Mucosa of stomach (tissue), 1 donor: Measurements from ENCODE around the gene CEP57L1.

Source experiments
- H3K27me3 ChIP-seq: one replicate; pipeline ENCODE4 v1.7.0; 2013; ENCODE audit warnings: mild to moderate bottlenecking, low read length; ENCODE audit not compliant: control insufficient read depth, insufficient read depth
- H3K36me3 ChIP-seq: one replicate; pipeline ENCODE4 v1.7.0; 2013; ENCODE audit warnings: low read length; ENCODE audit not compliant: control insufficient read depth, insufficient read depth
- H3K4me1 ChIP-seq: one replicate; pipeline ENCODE4 v1.7.0; 2013; ENCODE audit warnings: mild to moderate bottlenecking, low read length; ENCODE audit not compliant: control insufficient read depth, insufficient read depth
- H3K4me3 ChIP-seq: one replicate; pipeline ENCODE4 v1.7.0; 2013; ENCODE audit warnings: low read length
- H3K9ac ChIP-seq: one replicate; pipeline ENCODE4 v1.7.0; 2013; ENCODE audit warnings: mild to moderate bottlenecking, low read length, moderate library complexity
- H3K9me3 ChIP-seq: one replicate; pipeline ENCODE4 v1.7.0; 2013; ENCODE audit warnings: mild to moderate bottlenecking, low read length, moderate library complexity; ENCODE audit not compliant: control insufficient read depth
- donor health status: Pancreatic carcinoma.

The CEP57L1 gene

GRCh38 chr6:109058620-109059019 lies 36.7 kb upstream of the CEP57L1 start:
- no peak overlapping the region for H3K4me3 ChIP-seq
- H3K36me3 ChIP-seq: no peaks in the 10 kb centered on the region
- H3K9ac ChIP-seq: no peak overlapping the region
- no peaks in the 10 kb centered on the region for H3K27me3 ChIP-seq
- H3K4me1 ChIP-seq: peaks cover 25% of the 10 kb centered on the region
- no peaks in the 10 kb centered on the region for H3K9me3 ChIP-seq

GRCh38 chr6:109059153-109059552 lies 36.2 kb upstream of the CEP57L1 start:
- no peak overlapping the region for H3K4me3 ChIP-seq
- no peaks in the 10 kb centered on the region for H3K27me3 ChIP-seq
- no peaks in the 10 kb centered on the region for H3K9me3 ChIP-seq
- no peak overlapping the region for H3K9ac ChIP-seq
- no peaks in the 10 kb centered on the region for H3K36me3 ChIP-seq
- peaks cover 25% of the 10 kb centered on the region for H3K4me1 ChIP-seq

GRCh38 chr6:109059571-109060021 lies 35.7 kb upstream of the CEP57L1 start:
- Histone ChIP-seq H3K9ac (no peak overlapping the region), H3K4me3 (no peak overlapping the region), H3K4me1 (peaks cover 25% of the 10 kb centered on the region), H3K9me3 (no peaks in the 10 kb centered on the region), H3K36me3 (no peaks in the 10 kb centered on the region), H3K27me3 (no peaks in the 10 kb centered on the region)

DNA sequence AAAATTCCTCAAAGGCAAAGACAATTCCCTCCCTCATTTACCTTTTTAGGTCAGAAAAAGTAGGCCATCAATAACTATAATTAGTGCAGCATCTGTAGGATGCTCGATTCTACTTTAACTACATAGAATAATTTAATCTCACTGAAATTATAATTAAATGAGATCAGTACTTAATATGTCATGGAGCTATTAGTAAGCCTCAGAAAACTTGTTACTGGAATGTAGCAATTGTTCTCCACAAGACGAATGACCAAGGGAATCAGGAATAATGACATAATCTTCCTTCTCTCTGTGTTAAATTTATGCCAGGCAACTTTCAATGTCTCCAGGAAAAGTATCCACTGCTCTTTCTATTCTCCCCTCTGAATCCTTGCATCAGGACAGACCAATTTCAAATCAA lies 34.7 kb upstream of the CEP57L1 start:
- no peak overlapping the region for H3K4me3 ChIP-seq
- H3K27me3 ChIP-seq: no peaks in the 10 kb centered on the region
- H3K4me1 ChIP-seq: peaks cover 25% of the 10 kb centered on the region
- H3K9me3 ChIP-seq: no peaks in the 10 kb centered on the region
- H3K36me3 ChIP-seq: no peaks in the 10 kb centered on the region
- no peak overlapping the region for H3K9ac ChIP-seq

- Histone ChIP-seq H3K4me1 (peaks cover 25% of the 10 kb centered on the region), H3K9me3 (no peaks in the 10 kb centered on the region), H3K27me3 (no peaks in the 10 kb centered on the region), H3K9ac (no peak overlapping the region), H3K36me3 (no peaks in the 10 kb centered on the region), H3K4me3 (no peak overlapping the region)
Measured at GRCh38 chr6:109062216-109062615, 33.1 kb upstream of the CEP57L1 start.

GRCh38 chr6:109062767-109063352 lies 32.4 kb upstream of the CEP57L1 start:
- Histone ChIP-seq H3K9ac (peak overlapping the region; percentile 28), H3K4me1 (peaks cover 29% of the 10 kb centered on the region), H3K36me3 (no peaks in the 10 kb centered on the region), H3K4me3 (no peak overlapping the region), H3K9me3 (no peaks in the 10 kb centered on the region), H3K27me3 (no peaks in the 10 kb centered on the region)

GRCh38 chr6:109069746-109070145 lies 25.6 kb upstream of the CEP57L1 start:
- Histone ChIP-seq H3K9me3 (no peaks in the 10 kb centered on the region), H3K4me3 (no peak overlapping the region), H3K27me3 (no peaks in the 10 kb centered on the region), H3K9ac (no peak overlapping the region), H3K36me3 (no peaks in the 10 kb centered on the region), H3K4me1 (peaks cover 11% of the 10 kb centered on the region)

GRCh38 chr6:109071125-109071917 lies 24.0 kb upstream of the CEP57L1 start:
- H3K4me1 ChIP-seq: peaks cover 11% of the 10 kb centered on the region

GRCh38 chr6:109073344-109074132 lies 21.8 kb upstream of the CEP57L1 start:
- Histone ChIP-seq H3K4me3 (no peak overlapping the region), H3K9ac (no peak overlapping the region), H3K9me3 (no peaks in the 10 kb centered on the region), H3K4me1 (peaks cover 4% of the 10 kb centered on the region), H3K27me3 (no peaks in the 10 kb centered on the region), H3K36me3 (no peaks in the 10 kb centered on the region)

More at GRCh38 chr6:109071125-109071917, 24.0 kb upstream of the CEP57L1 start:
- Histone ChIP-seq H3K4me3 (no peak overlapping the region), H3K36me3 (no peaks in the 10 kb centered on the region), H3K27me3 (no peaks in the 10 kb centered on the region), H3K9me3 (no peaks in the 10 kb centered on the region), H3K9ac (peak overlapping the region; percentile 0)

DNA sequence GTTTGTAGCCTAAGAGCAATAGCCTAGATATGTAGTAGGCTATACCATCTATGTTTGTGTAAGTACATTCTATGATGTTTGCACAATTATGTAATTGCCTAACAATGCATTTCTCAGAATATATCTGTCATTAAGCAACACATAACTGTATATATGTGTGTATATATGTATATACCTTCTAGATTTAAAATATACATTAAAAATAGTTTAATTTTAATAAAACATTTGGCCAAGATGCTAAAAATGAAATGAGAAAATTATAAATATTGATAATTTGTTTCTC lies 21.2 kb upstream of the CEP57L1 start:
- Histone ChIP-seq H3K4me3 (no peak overlapping the region), H3K36me3 (no peaks in the 10 kb centered on the region), H3K9ac (no peak overlapping the region), H3K27me3 (no peaks in the 10 kb centered on the region), H3K9me3 (no peaks in the 10 kb centered on the region), H3K4me1 (peaks cover 4% of the 10 kb centered on the region)

- no peaks in the 10 kb centered on the region for H3K27me3 ChIP-seq
- H3K9ac ChIP-seq: no peak overlapping the region
- no peak overlapping the region for H3K4me3 ChIP-seq
- H3K36me3 ChIP-seq: no peaks in the 10 kb centered on the region
- no peaks in the 10 kb centered on the region for H3K9me3 ChIP-seq
- peaks cover 4% of the 10 kb centered on the region for H3K4me1 ChIP-seq
Measured at GRCh38 chr6:109075934-109076333, 19.4 kb upstream of the CEP57L1 start.

GRCh38 chr6:109076377-109076776 lies 18.9 kb upstream of the CEP57L1 start:
- H3K4me1 ChIP-seq: peaks cover 4% of the 10 kb centered on the region
- no peaks in the 10 kb centered on the region for H3K36me3 ChIP-seq
- H3K27me3 ChIP-seq: no peaks in the 10 kb centered on the region
- no peak overlapping the region for H3K4me3 ChIP-seq
- no peak overlapping the region for H3K9ac ChIP-seq
- H3K9me3 ChIP-seq: no peaks in the 10 kb centered on the region
